Stimulated activated CD4-positive, alpha-beta T cell treated with anti-CD3 and anti-CD28 coated beads, Interleukin-2, amount 100 ng/mL, for 4 hours (primary cell): ENCODE measurements around the gene SDC1.

Experiments
- DNase-seq: peaks from one replicate; pipeline ENCODE4 v3.0.0-alpha.2; 2020; ENCODE audit warnings: low read depth

The SDC1 gene

DNA sequence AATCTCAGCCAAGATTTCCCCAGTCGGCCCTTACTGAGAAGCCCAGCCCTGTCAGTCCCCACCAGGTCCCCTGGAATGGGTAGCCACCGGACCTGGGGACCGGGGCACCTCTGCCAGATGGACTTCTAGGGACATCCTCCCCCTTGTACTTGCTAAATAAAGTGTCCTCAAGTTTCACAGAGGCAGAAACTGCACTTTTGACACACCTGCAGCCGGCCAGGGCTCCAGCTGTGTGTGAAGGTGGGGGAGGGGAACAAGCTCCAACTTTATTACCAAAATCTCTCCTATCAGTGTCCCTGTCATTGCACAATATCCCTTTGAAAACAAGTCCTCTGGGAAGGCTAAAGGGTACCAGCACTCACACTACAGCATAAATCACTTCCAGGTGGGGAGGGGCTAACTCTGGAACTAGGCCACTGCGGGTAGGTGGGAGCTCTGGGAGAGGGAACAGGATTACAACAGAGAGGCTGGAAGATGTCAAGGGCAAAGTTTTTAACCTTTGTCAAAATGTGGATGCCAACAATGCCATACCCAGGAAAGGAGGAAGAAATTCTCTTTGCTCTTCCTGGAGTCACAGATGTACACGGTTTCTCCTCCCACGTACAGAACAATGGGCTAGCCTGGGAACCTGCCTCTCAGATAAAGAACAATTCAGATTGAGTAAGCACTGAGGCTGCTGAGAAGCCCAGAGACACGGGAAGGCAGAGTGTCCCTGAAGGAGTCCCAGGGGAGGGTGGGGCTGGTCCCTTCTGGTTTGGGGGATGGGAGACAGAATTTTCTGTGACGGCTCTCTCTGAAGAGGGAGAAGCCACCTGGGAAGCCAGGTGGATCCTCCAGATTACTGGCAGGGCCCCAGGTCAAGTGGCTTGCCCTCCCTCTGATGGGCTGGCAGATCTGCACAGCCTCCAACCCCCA is 11.0 kb downstream of the SDC1 start:
- no peak for DNase-seq

DNA sequence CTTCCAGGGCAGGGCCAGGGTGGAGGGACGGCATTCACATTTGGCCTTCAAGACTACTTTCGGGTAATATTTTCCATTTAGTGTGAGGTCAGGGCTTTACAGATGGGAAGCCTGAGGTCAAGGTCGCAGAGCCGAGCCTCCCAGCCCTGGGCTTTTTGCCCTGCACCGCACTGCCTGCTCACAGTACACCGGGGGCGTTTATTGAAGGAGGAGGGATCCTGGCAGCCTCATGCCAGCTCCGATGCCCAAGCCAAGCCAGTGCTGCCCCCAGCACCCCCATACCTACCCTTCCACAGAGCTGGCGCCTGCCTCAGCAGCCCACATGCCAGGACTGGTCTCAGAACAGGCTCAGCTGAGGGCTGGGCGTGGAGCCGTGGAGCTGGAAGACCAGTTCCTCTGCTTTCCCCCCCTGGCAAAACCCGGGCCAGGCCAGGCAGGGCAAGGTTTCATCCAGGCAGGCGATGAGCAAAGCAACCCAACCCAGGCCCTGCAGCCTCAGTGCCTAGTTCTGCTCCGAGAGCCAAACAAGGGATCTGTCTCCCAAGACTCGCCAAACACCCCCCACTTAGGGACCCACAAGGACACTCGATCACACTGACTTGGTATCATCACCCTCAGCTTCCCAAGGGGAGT is 11.9 kb downstream of the SDC1 start:
- no peak for DNase-seq

DNA sequence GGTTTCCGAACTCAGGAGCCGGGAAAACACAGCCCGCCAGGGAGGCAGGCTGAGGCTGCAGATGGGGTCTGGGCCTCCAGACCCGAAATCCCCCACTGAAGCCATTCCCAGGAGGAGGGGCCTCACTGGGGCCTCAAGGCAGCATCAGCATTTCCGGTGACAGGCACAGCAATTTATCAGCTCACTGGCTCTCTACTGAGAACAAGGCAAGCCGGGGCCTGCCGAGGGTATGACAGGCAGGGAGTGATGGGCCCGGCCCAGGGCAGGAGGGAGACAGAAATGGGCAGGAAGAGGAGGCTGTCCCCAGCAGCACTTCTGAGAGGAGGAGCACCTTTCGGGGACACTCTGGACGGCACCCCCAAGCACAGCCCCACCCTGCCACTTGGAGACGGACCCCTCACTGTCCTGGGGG is 12.5 kb downstream of the SDC1 start:
- no peak for DNase-seq

DNA sequence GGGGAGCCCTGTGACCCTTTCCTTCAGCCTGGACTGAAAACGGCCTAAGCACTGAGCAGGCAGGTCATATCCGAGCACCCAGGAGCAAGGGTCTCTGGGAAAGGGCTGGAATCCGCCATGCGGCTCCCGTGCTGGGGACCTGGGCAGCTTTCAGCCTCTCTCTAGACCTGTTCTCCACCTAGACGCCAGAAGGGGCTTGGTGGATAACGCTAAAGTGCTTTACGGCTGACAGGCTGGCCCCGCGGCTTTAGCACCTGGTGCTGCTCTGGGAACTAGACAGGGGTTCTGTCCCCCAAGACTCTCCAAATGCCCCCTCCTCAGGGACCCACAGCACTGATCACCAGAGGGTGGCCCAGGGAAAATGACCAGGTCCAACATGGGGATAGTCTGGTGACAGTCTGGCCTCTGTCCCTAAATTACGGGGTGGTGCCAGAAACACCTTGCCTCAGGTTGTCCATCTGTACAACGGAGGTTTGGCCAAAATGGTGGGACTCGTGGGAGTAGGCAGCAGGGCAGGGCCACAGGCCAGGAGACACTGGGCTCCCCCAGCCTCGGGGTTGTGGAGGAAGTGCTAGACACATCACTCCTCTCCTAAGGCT is 13.0 kb downstream of the SDC1 start:
- no peak for DNase-seq

DNA sequence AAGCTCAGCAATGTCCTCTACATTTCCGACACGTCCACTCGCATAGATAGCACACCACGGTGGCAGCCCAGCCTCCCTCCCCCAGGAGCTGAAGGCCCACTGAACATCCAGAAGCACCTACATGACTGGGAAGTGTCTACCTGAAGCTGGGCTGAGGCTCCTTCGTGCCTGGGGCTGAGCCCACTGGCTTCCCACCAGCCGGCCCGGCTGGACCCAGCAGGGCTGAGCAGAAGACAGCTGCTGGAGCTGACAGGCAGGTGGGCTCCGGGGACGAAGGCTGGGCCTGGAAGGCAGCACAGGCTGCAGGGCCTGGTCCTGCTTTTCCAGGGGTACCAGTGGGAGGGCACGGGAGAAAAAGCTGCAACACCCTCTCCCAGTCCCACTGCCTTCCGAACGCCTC is 13.5 kb downstream of the SDC1 start:
- no peak for DNase-seq

DNA sequence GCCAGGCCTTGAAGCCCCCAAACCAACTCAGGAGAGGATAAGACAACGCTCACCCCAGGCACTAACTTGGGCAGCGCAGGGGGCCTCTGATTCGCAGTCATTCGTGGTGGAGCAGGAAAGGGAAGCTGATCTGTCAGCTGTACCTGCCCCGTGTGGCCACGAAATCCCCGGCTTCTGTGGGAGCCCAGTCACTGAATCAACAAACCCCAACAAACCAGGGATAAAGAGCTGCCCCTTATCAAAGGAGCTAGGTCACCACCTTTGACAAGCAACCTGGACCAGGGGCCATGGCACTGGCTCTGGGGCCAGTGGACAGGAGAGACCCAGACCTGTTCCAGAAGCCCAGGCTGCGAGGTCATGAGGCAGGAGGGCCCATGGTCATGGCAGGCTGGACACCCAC is 14.5 kb downstream of the SDC1 start:
- no peak for DNase-seq

DNA sequence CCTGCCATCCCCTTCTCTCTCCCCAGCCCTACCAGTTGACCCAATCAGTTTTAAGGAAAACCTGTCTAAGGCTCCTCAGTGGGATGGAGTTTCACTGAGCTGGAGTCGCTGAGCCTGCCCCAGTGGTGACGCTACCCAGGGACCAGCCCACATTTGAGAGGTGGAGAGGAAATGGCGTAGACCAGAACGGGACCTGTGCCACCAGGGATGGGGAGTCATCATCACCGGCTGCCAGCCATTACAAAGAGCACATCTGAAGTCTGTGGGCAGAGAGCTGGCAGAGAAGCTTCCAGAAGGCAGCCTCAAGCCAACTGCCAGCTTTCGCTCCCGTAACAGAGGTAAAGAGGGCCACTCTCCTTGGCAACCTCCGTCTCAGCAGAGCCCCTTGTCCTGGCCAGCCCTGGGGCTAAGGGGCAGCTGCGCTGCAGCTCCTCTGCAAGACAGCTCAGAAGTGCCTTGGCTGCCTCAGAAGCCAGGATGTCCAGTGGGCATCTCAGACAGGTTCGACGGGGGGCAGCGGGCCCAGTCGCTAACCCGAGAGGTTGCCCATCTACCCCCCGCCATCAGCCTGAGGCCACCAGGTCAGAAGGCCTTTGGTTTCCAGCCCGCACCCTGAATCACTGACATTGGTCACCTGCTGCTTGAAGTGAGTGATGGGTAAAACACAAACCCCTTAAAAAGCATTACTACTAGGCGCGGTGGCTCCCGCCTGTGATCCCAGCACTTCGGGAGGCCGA is 15.4 kb downstream of the SDC1 start:
- DNase-seq: no peak

DNA sequence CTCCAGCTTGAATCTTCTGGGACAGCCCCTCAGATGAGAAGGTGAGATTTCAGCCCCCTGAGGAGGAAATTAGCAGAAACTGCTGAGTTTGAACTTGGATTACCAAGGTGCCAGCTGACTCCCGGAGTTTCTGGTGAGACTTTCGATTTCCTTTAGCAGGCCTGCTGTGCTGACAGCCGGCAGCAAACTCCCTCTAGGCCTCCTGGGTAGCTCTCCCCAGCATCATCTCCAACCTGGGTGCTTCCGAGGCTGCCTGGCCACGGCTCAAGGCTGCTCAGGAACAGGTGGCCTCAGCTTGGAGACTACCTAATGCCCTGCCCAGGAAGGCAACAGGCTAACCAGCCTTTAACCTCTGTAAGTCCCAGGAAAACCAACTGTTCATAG is 16.5 kb downstream of the SDC1 start:
- DNase-seq: no peak

DNA sequence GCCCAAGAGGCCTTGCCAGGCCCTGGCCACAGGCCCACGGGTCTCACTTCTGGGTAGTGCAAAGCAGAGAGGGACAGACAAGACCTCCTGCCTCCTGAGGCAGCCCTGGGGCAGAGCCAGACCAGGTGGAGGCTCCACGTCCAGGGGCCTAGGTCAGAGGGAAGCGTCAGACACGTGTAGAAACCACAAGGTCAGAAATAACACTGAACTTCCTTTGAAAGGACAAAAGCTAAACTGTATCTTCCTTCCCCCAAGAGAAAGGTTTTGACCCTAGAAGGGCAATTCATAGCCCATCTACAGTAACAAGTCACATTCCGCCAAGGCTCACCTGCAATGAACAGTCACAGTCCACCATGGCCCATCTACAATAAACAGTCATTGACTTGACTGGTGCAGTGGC is 17.9 kb downstream of the SDC1 start:
- DNase-seq: no peak

DNA sequence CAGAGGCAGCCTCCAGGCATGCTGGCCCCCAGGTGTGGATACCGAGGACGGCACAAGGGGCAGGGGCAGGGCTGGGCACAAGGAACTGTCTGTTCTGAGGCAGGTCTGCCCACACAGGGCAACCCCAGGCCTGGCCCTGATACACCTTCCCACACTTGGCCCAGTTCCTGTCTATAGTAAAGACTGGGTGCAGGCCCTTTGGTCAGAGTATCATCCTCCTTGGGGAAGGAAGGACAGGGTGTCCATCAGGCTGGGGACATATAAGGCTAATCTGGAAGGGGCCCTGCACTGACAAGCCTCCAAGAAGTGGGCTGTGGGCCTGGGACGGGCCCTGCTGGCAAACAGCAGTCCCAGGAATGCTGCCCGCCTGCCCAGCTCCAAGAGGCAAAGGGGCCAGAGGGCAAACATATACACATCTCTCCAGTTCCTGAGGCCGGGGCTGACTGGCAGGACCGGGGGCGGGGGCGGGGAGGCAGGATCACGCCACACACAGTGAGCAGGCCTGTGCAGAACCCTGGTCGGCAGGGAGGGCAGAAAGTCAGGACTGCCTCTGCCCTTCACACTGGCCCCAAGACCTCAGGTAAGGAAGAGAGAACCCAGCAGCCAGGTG is 18.9 kb downstream of the SDC1 start:
- DNase-seq: no peak

DNA sequence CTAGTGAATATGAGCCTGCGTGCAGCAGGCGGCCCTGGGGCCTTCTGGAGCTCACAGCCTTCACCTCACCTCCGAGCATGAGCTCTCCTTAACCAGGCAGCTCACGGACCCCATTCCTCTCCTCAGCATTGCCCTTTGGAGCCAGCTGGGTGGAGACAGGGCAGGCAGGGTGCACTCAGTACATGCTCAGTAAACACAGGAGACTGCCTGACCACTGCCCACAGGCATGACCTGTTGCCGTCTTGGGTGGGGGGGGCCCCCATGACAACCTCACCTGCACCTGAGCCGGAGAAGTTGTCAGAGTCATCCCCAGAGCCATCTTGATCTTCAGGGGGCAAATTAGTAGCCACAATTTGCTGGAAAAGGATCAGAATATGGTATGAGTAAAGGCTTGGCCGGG is 19.9 kb downstream of the SDC1 start:
- DNase-seq: no peak

DNA sequence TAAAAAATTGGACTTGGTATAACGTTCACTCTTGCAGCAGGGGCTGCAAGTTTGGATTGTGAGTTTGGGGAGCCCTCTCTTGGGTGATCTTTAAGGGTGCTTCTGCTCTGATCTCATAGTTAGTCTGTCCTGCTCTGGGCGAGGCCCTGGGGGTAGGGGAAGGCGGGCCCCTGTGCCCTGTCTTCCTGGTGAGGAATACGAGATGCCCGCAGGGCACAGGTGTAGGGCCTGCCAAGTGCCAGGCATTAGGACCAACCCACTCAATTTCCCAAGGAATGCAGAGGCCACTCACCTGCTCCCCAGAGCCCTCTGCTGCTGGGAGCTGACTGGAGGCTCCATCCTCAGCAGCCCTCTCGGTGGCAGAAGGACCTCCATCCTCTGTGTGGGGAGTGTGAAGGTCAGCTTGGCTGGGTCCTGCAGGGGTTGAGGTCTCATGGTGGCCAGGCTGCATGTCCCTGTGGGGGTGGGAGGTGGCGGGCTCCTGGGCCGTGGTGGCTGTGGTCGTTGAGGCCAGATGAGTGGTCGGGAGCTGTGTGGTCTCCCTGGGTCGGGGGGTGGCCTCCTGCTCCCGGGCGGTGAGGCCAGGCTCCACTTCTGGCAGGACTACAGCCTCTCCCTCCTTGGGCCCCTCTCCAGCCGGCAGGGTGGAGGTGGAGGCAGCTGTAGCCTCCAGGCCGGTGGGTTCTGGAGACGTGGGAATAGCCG is 21.3 kb downstream of the SDC1 start:
- DNase-seq: no peak

DNA sequence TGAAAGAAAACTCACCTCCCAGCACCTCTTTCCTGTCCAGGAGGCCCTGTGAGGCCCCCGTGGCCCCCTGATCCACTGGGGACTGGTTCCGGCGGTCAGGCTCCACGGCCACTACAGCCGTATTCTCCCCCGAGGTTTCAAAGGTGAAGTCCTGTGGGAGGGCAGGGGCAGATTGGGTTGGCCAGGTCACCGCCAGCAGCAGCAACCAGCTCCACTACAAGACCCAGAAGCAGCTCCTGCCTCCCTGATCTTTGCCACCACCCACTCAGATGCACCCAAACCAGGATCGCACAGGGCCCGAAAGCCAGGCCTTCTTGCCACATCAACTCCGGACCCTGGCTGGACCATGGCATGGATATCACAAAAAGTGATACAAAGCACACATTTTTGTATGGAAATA is 21.9 kb downstream of the SDC1 start:
- no peak for DNase-seq

DNA sequence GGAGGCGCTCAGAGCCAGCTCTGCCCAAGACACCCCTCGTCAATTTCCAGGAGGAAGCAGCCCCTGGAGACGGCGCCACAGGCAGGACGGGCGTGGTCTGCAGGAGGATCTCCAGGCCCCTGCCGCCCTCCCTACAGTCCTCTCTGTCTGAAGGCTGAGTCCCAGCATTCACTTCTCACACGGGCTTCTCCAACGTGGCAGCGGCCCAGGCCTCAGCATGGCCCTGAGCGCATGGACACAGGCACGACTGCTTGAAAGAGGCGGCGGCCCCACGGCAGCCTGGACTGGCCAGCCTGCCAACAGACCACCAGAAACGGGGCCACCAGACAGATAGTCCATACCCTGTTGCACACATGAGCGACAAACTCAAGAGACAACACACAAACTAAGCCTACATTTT is 23.3 kb downstream of the SDC1 start:
- no peak for DNase-seq

DNA sequence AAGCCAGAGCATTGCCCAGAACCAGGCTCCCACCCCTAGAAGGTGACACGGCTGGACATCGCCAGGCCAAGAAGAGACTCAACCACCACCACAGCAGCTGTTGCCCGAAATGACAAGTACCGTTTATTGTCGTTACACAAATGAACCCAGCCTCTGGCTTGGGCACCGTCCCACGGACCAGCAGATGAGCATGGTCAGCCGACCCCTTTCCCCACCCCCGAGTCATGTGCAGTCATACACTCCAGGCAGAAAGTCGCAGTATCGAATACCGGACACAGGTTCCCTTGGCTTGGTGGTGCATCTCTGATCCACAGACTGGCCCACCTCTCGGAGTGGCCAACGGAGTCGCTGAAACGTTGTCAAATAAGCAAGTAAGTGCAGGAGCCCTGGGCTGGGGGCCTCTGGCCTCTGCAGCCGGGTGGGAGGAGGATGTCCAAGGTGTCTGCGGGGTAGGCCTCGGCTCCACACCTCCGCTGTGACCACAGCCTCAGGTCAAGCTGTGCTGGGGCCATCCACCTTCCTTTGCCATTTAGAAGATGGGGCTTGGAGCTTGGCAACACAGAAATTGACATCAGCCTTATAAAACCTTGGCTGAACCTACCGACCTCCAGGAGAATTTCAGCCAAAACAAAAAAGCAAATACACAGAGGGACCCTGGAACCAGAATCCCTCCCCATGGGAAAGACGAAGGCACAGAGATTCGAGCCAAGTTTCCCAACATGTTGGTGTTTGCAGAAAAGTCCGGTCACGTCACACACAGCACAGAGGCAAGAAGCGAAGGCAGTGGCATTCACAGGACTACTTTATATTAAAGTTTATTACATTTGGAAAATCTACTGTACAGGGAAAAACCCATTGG is 24.0 kb downstream of the SDC1 start:
- no peak for DNase-seq

DNA sequence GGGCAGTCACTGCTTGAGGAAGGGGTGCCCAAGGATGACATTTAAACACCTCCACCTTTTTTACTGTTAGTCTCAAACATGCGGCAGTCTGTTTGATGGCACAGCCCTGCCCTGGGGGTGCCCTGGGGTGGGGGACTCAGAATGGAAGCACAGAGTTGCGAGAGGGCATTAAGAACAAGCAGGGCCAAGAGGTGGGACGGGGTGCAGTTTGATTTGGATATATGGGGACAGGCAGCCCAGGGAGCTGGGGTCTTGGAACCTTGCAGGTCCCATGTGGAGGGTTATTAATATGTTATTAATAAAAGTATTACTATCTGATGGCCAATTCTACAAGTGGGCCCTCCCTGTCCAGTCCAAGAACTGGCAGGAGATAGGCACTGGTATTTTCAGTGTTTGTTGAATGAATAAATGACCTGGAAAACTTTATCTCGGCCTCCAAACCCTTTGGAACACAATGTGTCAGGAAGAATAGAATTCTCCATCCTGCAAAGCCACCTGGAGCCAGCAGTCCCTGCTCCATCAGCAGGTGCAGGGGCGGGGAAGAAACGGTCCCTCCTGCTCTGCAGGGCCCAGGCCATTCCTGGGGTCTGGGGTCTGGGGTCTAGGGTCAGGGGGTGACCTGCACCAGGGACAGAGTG is 25.2 kb downstream of the SDC1 start:
- no peak for DNase-seq

DNA sequence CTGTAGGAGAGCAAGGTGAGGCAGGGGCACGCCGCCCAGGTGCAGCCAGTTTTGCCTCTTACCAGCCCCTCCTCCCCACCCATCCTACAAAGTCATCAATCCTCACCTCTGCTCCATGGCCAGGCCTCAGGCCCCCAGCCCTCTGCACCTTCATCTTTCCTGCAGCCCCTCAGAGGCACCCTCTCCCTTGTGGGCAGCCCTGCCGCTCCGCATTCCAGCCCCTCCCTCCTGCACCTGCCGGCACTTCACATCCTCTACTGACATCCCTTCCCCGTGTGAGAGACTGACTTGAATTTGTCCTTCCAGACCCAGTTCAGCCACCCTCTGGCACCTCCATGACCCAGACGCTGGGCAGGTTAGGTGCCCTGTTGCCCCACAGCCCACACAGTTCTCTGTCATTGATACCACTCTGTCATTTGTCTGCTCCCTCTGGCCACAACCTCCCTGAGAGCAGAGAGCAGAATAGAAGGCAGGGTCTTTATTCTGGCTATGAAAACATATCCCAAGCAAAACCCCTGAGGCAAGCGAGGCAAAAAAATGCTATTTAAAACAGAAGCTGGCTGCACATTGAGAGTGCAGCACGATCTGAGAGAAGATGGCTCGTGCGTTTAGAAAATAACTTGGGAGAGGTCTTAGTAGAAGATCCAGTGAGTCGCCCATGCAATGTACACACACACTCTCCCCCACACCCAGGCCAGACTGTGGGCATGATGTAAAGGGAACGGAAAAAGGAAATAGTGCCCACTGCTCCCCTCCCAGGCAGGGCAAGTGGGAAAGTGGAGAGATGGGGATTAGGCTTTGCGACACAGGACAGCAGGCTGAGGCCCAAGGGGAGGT is 25.9 kb downstream of the SDC1 start:
- no peak for DNase-seq

DNA sequence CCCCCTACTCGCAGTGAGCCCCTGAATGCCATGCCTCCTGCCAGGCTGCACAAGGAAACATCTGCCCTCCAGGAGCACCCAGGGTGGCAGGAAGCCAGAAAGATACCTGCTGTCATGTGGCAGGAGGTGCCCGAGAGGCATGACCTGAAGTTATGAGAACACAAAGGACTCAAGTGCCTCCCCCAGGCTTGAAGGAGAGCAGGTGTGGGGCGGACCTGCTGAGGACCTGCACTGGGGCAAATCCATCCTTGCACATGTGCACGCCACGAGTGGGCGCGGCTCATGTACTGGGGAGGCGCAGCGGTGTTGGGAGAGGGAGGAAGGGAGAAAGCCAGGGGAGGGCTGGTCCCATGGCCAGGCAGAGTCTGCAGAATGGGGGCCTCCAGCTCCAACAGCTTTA is 26.9 kb downstream of the SDC1 start:
- no peak for DNase-seq

DNA sequence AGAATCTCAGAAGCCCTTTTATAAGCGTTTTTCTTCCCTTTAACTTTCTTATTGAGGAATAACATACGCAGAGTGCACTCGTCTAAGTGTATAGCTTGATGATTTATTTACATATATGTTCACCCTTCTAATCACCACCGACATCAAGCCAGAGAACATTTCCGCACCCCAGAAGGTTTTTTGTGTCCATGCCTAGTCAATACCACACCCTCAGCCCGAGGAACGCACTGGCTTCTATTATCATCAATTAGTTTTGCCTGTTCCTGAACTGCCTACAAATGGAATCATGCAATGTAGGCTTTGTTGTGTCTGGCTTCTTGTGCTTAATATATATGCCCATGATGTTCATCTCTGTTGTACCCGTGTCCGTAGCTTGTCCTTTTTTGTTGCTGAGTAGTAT is 27.7 kb downstream of the SDC1 start:
- DNase-seq: no peak
